ENCODE results near the gene MYRF. TPM values are rescaled to one million over a fixed set of nuclear protein-coding genes. Genes with fewer than 3 reads are reported as not detected.
A peak's percentile ranks its signal among the peaks of the same experiment; 100 is the strongest.

The MYRF gene
- total and polyA plus RNA-seq, 2 donors (not counting 1 experiment from before 2014, with no cell fraction given) = 0.27 to 0.34 TPM

DNA sequence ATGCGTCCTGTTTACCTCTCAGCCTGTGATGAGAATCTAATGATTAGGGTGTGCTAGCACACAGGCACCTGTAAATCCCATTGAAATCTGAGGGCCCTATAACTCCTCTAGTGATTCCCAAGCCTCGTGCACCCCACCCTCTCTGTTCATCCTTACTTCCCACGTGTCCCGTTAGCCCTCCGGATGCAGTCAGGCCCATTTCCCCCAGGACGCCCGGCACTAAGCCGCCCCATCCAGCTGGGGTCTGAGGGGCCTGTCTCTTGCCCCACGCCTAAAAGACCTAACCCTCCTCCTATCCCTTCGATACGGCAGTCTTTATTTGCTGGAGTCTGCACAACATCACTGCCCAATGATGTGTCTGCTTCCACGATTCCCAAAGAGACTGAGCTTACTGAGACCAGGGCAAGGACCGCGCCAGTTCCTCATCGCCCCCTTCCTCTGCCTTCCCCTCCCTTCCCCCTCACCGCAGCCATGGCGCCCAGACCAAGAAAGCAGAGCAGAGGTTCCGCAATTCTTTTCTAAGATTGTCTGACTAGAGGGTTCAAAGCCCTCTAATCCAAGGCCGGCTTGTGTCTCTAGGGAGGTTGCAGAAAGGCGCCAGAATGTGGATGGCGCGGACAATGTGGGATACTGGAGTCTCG lies 74.6 kb downstream of the MYRF start:
- Mint-ChIP-seq H3K4me1 (peaks cover 17% of the 10 kb centered on the region), H3K27me3 (no peaks in the 10 kb centered on the region), H3K9me3 (ENCODE audit: insufficient read depth) (no peaks in the 10 kb centered on the region), H3K4me3 (peak overlapping the region; percentile 93), H3K27ac (peak overlapping the region; percentile 76)
- Histone ChIP-seq H3K36me3 (replicated peaks in 1 of 2; ENCODE audit: control extremely low read depth in 1 of 2, control insufficient read depth in 1 of 2, extremely low read depth in 1 of 2, insufficient read depth in 2 of 2, low read length in 1 of 2) (no peaks in the 10 kb centered on the region), H2AFZ (ENCODE audit: insufficient read depth, low read depth, low read length, poor library complexity, severe bottlenecking) (peak overlapping the region; percentile 88), H3K4me1 (ENCODE audit: control insufficient read depth in 2 of 2, insufficient read depth in 2 of 2, low read length in 2 of 2) (peaks cover 13 to 23% of the 10 kb centered on the region in 2 donors), H3K27ac (ENCODE audit: low read length in 2 of 2) (peak overlapping the region in 1 of 2 donors; percentile 45), H3K79me2 (ENCODE audit: control insufficient read depth, insufficient read depth, low read length) (no peaks in the 10 kb centered on the region), H3K9me3 (ENCODE audit: control extremely low read depth in 1 of 3, control insufficient read depth in 2 of 3, insufficient read depth in 1 of 3, low read length in 2 of 3) (no peaks in the 10 kb centered on the region), H4K20me1 (ENCODE audit: control insufficient read depth, insufficient read depth, low read length, poor library complexity, severe bottlenecking) (no peaks in the 10 kb centered on the region), H3K27me3 (replicated peaks in 1 of 4; ENCODE audit: control extremely low read depth in 1 of 4, control insufficient read depth in 3 of 4, insufficient read depth in 4 of 4, low read length in 3 of 4) (peaks cover 0 to 13% (median 2%) of the 10 kb centered on the region in 4 experiments), H3K9ac (ENCODE audit: low read length) (peak overlapping the region; percentile 65), H3K4me3 (ENCODE audit: control extremely low read depth in 1 of 5, extremely low read depth in 1 of 5, insufficient read depth in 1 of 5, low read depth in 2 of 5, low read length in 4 of 5) (peak overlapping the region; percentile 21 to 70 (median 62)), H3K4me2 (replicated peaks; ENCODE audit: low read depth, low read length, poor library complexity, severe bottlenecking) (peak overlapping the region; percentile 93)
- ATAC-seq (ENCODE audit: low read depth) (peak; percentile 29), DNase-seq (peak; percentile 69)
- WGBS (ENCODE audit: insufficient coverage) = 5% methylated on average over 21 of the region's 23 CpGs
- intact Hi-C loops (cut with micrococcal nuclease) = loop anchor here (1.0 kb wide), 1 partner anchor 11 kb away; no protein-coding TSS in a partner anchor
- ChIA-PET POLR2A (interaction anchor here (0.6 to 1.4 kb wide), 2 partner anchors 12 to 136 kb away, joined by 7 to 8 read pairs; no protein-coding TSS in a partner anchor), CTCF (interaction anchor here (0.5 to 2.4 kb wide), 6 partner anchors 9 to 281 kb away, joined by 3 to 15 read pairs (median 3); partner anchors contain the start of gene FADS1)
- TF ChIP-seq, protein P1, sequence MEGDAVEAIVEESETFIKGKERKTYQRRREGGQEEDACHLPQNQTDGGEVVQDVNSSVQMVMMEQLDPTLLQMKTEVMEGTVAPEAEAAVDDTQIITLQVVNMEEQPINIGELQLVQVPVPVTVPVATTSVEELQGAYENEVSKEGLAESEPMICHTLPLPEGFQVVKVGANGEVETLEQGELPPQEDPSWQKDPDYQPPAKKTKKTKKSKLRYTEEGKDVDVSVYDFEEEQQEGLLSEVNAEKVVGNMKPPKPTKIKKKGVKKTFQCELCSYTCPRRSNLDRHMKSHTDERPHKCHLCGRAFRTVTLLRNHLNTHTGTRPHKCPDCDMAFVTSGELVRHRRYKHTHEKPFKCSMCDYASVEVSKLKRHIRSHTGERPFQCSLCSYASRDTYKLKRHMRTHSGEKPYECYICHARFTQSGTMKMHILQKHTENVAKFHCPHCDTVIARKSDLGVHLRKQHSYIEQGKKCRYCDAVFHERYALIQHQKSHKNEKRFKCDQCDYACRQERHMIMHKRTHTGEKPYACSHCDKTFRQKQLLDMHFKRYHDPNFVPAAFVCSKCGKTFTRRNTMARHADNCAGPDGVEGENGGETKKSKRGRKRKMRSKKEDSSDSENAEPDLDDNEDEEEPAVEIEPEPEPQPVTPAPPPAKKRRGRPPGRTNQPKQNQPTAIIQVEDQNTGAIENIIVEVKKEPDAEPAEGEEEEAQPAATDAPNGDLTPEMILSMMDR (IDR thresholded peaks at IDR 0.05) = no peak
- no peak for TF ChIP-seq EZH2 (IDR thresholded peaks at IDR 0.05; ENCODE audit: borderline replicate concordance, insufficient read depth, low read depth, low read length, poor library complexity, severe bottlenecking)

Measured in B cell (primary cell).